HCT116 (cell line): Measurements from ENCODE around the gene CTNNB1. TPM values are rescaled to one million over a fixed set of nuclear protein-coding genes. Genes with fewer than 3 reads are reported as not detected.

Experiments
- ATAC-seq: fragments of 200-7000 bp; cut with Tn5 transposase; 2 replicates; pipeline ENCODE4 v1.9.1; 2020; ENCODE audit warnings: mild to moderate bottlenecking, moderate library complexity
- BruUV-seq: library from RNA; stranded (reverse); fragments of 400-500 nt; replicated peaks from 2 replicates; lab custom pipeline; 2021; lab: Mats Ljungman, UMichigan
- CTCF ChIA-PET: fragments of 300-600 bp; sonication (Branson Sonifier 250); formaldehyde crosslinking; loops from one replicate; lab custom pipeline; 2021; ENCODE audit warnings: antibody characterized with exemption; lab: Charles Lee
- POLR2A ChIA-PET: fragments of 300-600, 350-600 bp; sonication (Branson Sonifier 250); formaldehyde crosslinking; loops from one replicate; lab custom pipeline; 2021; ENCODE audit warnings: antibody characterized with exemption; lab: Charles Lee
- RAD21 ChIA-PET, 2 experiments: fragments of 300-600 bp; sonication (Branson Sonifier 250); formaldehyde crosslinking; loops; one replicate each; lab custom pipeline; 2023; ENCODE audit warnings: low total read pairs in 2 of 2; ENCODE audit not compliant: uncharacterized antibody in 2 of 2, unreplicated experiment in 2 of 2, low non-redundant PET in 1 of 2; lab: Charles Lee
- DNase-seq: peaks from one replicate; pipeline ENCODE4 v3.0.0-alpha.2; 2010; ENCODE audit warnings: low read depth, low spot score
- H2AFZ ChIP-seq: fragments of 200-600 bp; shearing (Covaris generic), sonication (generic); 2 replicates; pipeline ENCODE4 v1.6.1; 2017; ENCODE audit warnings: low read depth, mixed run types, mixed read lengths, antibody characterized with exemption, low read length; ENCODE audit not compliant: poor library complexity, severe bottlenecking
- H3K27ac ChIP-seq: 2 replicates; pipeline ENCODE4 v1.5.1; 2012; ENCODE audit warnings: low read depth, low read length
- H3K27me3 ChIP-seq: fragments of 200-600 bp; sonication (generic); 2 replicates; pipeline ENCODE4 v1.6.1; 2016; ENCODE audit warnings: mixed run types, low read length, mixed read lengths; ENCODE audit not compliant: insufficient read depth
- H3K36me3 ChIP-seq, 2 experiments: fragments of 200-500 bp in 1 of 2; fragments of 200-600 bp in 1 of 2; sonication (Bioruptor generic) in 1 of 2; sonication (generic) in 1 of 2; 2 replicates each; pipeline versions ENCODE4 v1.5.1 to v1.6.1; 2014 to 2016; ENCODE audit warnings: low read length in 2 of 2, inconsistent platforms in 1 of 2, mixed read lengths in 1 of 2, mixed run types in 1 of 2; ENCODE audit not compliant: insufficient read depth in 2 of 2, control insufficient read depth in 1 of 2
- H3K4me1 ChIP-seq, 2 experiments: fragments of 200-600 bp in 1 of 2; sonication (generic) in 1 of 2; 2 replicates each; pipeline versions ENCODE4 v1.5.1 to v1.6.1; 2012 to 2017; ENCODE audit warnings: low read length in 2 of 2, inconsistent platforms in 1 of 2, mild to moderate bottlenecking in 1 of 2, mixed read lengths in 1 of 2, mixed run types in 1 of 2, moderate library complexity in 1 of 2; ENCODE audit not compliant: insufficient read depth in 2 of 2, control insufficient read depth in 1 of 2
- H3K4me2 ChIP-seq: fragments of 200-600 bp; sonication (generic); 2 replicates; pipeline ENCODE4 v1.6.1; 2017; ENCODE audit warnings: mixed run types, low read length, mixed read lengths
- H3K4me3 ChIP-seq, 2 experiments: fragments of 200-600 bp in 1 of 2; sonication (generic) in 1 of 2; replicated peaks in 1 of 2; 2 replicates each; pipeline ENCODE4 v1.5.1; 2011 to 2016; ENCODE audit warnings: low read length in 2 of 2, control low read depth in 1 of 2, low read depth in 1 of 2, mild to moderate bottlenecking in 1 of 2, mixed read lengths in 1 of 2, mixed run types in 1 of 2
- H3K79me2 ChIP-seq: fragments of 200-600 bp; sonication (generic); 2 replicates; pipeline ENCODE4 v1.6.1; 2017; ENCODE audit warnings: mild to moderate bottlenecking, mixed run types, low read length, moderate library complexity, mixed read lengths; ENCODE audit not compliant: insufficient read depth
- H3K9ac ChIP-seq: fragments of 200-600 bp; sonication (generic); 2 replicates; pipeline ENCODE4 v1.6.1; 2016; ENCODE audit warnings: low read length, mixed read lengths
- H3K9me2 ChIP-seq: fragments of 200-600 bp; sonication (generic), shearing (Covaris generic); 2 replicates; pipeline ENCODE4 v1.6.1; 2017; ENCODE audit warnings: mixed run types, mild to moderate bottlenecking, moderate library complexity; ENCODE audit not compliant: insufficient read depth
- H3K9me3 ChIP-seq, 2 experiments: fragments of 200-500 bp in 1 of 2; fragments of 200-600 bp in 1 of 2; sonication (Bioruptor generic) in 1 of 2; sonication (generic) in 1 of 2; 2 replicates each; pipeline ENCODE4 v1.6.1; 2014 to 2017; ENCODE audit warnings: low read length in 2 of 2, mixed read lengths in 2 of 2, inconsistent platforms in 1 of 2, low read depth in 1 of 2, mild to moderate bottlenecking in 1 of 2, mixed run types in 1 of 2, moderate library complexity in 1 of 2; ENCODE audit not compliant: control insufficient read depth in 1 of 2, insufficient read depth in 1 of 2
- H4K20me1 ChIP-seq: fragments of 200-600 bp; sonication (generic), shearing (Covaris generic); 2 replicates; pipeline ENCODE4 v1.6.1; 2017; ENCODE audit warnings: mixed run types, mild to moderate bottlenecking, moderate library complexity; ENCODE audit not compliant: insufficient read depth
- CEBPB ChIP-seq: IDR thresholded peaks from 2 replicates; pipeline ENCODE4 v1.6.1; 2012; ENCODE audit warnings: low read depth
- CTCF ChIP-seq, 3 experiments: fragments of 200-600 bp in 1 of 3; sonication (generic) in 1 of 3; IDR thresholded peaks in 2 of 3; conservative IDR thresholded peaks in 1 of 3; 2 replicates each; pipeline ENCODE4 v1.5.1; 2012 to 2017; ENCODE audit warnings: low read depth in 2 of 3, low read length in 2 of 3, antibody characterized with exemption in 1 of 3, borderline replicate concordance in 1 of 3, control low read depth in 1 of 3, mild to moderate bottlenecking in 1 of 3, mixed read lengths in 1 of 3, mixed run types in 1 of 3, moderate library complexity in 1 of 3; ENCODE audit not compliant: insufficient read depth in 1 of 3
- EZH2 ChIP-seq: fragments of 200-600 bp; sonication (generic); IDR thresholded peaks from 2 replicates; pipeline ENCODE4 v1.6.1; 2017; ENCODE audit warnings: antibody characterized with exemption, mixed run types
- EZH2phosphoT487 ChIP-seq: fragments of 200-600 bp; IDR thresholded peaks from 2 replicates; pipeline ENCODE4 v1.6.1; 2018; ENCODE audit warnings: antibody characterized with exemption, borderline replicate concordance
- FOSL1 ChIP-seq: IDR thresholded peaks from 2 replicates; pipeline ENCODE4 v1.6.1; 2012; ENCODE audit warnings: low read depth
- POLR2A ChIP-seq: IDR thresholded peaks from 2 replicates; pipeline ENCODE4 v1.7.0; 2011; ENCODE audit warnings: borderline replicate concordance; ENCODE audit not compliant: insufficient read depth, insufficient read length; ENCODE audit errors: extremely low read depth
- RAD21 ChIP-seq: IDR thresholded peaks from 2 replicates; pipeline ENCODE4 v1.6.1; 2012; ENCODE audit warnings: low read depth, mild to moderate bottlenecking
- SIN3A ChIP-seq: IDR thresholded peaks from 2 replicates; pipeline ENCODE4 v1.6.1; 2012; ENCODE audit warnings: low read depth
- SP1 ChIP-seq: IDR thresholded peaks from 2 replicates; pipeline ENCODE4 v1.6.1; 2012; ENCODE audit warnings: low read depth
- SRF ChIP-seq: IDR thresholded peaks from 2 replicates; pipeline ENCODE4 v1.6.1; 2012; ENCODE audit warnings: low read depth
- TCF7L2 ChIP-seq: IDR thresholded peaks from 2 replicates; pipeline ENCODE4 v1.7.0; 2011; ENCODE audit warnings: borderline replicate concordance, inconsistent platforms; ENCODE audit not compliant: insufficient read depth, insufficient read length; ENCODE audit errors: extremely low read depth
- ZBTB33 ChIP-seq: IDR thresholded peaks from 2 replicates; pipeline ENCODE4 v1.6.1; 2011; ENCODE audit warnings: mild to moderate bottlenecking, low read length, moderate library complexity; ENCODE audit not compliant: insufficient replicate concordance; ENCODE audit errors: extremely low read depth
- ZFX ChIP-seq: fragments of 450-650 bp; IDR thresholded peaks from 2 replicates; pipeline ENCODE4 v1.6.1; 2017
- ZNF274 ChIP-seq: fragments of 200-500 bp; sonication (Bioruptor generic); IDR thresholded peaks from 2 replicates; pipeline ENCODE4 v1.6.1; 2014; ENCODE audit warnings: mild to moderate bottlenecking, low read depth, low read length, inconsistent platforms
- intact Hi-C: fragments of 100-400 bp; cut with micrococcal nuclease; formaldehyde crosslinking; loops from 2 replicates; pipeline ENCODE4 v1.10.0; 2022
- total RNA-seq: library from RNA; stranded (reverse); gene quantifications from one replicate; pipeline ENCODE4 v1.2.1, GENCODE V29; 2021; ENCODE audit not compliant: unreplicated experiment

CTNNB1 gene
- total RNA-seq, 1 experiment from 2014 or later = 265 TPM

- ChIA-PET POLR2A (no interaction called here), CTCF (no interaction called here), RAD21 (no interaction called here)
- no peaks in the 10 kb centered on the region for H3K9me2 ChIP-seq
- no peaks in the 10 kb centered on the region; the same call in 1 of the 2 replicates for H3K79me2 ChIP-seq
- no peaks in the 10 kb centered on the region; the same call in 1 of the 2 replicates for H4K20me1 ChIP-seq
- H3K36me3 ChIP-seq = peaks cover 54 to 66% of the 10 kb centered on the region in 2 experiments
- ATAC-seq (no peak), DNase-seq (no peak)
- H3K27ac ChIP-seq = no peak overlapping the region
- H3K27me3 ChIP-seq = no peaks in the 10 kb centered on the region
- no peak for TF ChIP-seq SIN3A
- no peak for TF ChIP-seq SRF
- no peak for TF ChIP-seq EZH2
- TF ChIP-seq ZBTB33 = no peak
- no peak for TF ChIP-seq TCF7L2
- no peak for TF ChIP-seq ZNF274
- TF ChIP-seq EZH2phosphoT487 = no peak
- TF ChIP-seq SP1 = no peak
- no peak for TF ChIP-seq CTCF (IDR thresholded peaks at IDR 0.05 in 2 of 3, conservative IDR thresholded peaks at IDR 0.05 in 1 of 3; ENCODE audit: borderline replicate concordance in 1 of 3, insufficient read depth in 1 of 3, low read depth in 2 of 3, low read length in 2 of 3)
- no peak for TF ChIP-seq ZFX
- TF ChIP-seq FOSL1 = no peak
- TF ChIP-seq CEBPB = no peak
- TF ChIP-seq POLR2A = no peak
- no peak for TF ChIP-seq RAD21
- BruUV-seq = no TSS peak
- no peak overlapping the region for H2AFZ ChIP-seq
- no peak overlapping the region for H3K4me3 ChIP-seq
- intact Hi-C loops = no loop called here
- no peaks in the 10 kb centered on the region for H3K4me1 ChIP-seq
- H3K4me2 ChIP-seq = no peak overlapping the region
- no peaks in the 10 kb centered on the region for H3K9me3 ChIP-seq
- no peak overlapping the region for H3K9ac ChIP-seq
These were observed 38.6 kb downstream of the CTNNB1 start for GRCh38 chr3:41237907-41238306.
